Sigmoid colon (tissue), 3 donors: ENCODE data around the gene DNAJC15.

Experiments used
- CTCF ChIP-seq, 4 experiments: fragments of 450-650 bp in 3 of 4; fragments of 200-600 bp in 1 of 4; IDR thresholded peaks; one replicate each; pipeline ENCODE4 v1.5.1; 2016 to 2019; ENCODE audit warnings: antibody characterized with exemption in 4 of 4, mild to moderate bottlenecking in 3 of 4, moderate library complexity in 2 of 4
- POLR2A ChIP-seq, 2 donors: fragments of 450-650 bp; IDR thresholded peaks; one replicate each; pipeline ENCODE4 v1.6.1; 2016; ENCODE audit warnings: antibody characterized with exemption in 2 of 2, mild to moderate bottlenecking in 2 of 2, moderate library complexity in 2 of 2

DNA sequence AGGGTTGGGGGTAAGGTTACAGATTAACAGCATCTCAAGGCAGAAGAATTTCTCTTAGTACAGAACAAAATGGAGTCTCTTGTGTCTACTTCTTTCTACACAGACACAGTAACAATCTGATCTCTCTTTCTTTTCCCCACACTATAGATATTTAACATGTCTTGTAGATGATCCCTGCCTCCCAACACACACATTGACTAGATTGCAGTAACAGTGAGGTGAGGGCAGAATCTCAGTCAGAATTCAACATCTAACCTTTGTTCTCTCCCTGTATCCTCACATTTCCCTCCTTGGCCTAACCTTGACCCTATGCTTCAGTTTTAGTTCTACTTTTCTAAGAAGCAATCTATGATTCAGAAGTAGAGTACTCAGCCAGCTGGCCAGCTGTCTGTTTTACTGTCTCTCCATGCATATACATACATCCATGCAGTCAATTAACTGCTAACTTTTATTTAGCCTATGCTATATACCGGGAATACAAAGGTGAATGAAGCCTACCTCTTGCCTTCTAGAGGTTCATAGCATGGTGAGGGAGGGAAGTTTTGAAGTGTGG lies 18.1 kb downstream of the DNAJC15 start:
- TF ChIP-seq CTCF (IDR thresholded peaks at IDR 0.05), result no peak
- TF ChIP-seq POLR2A (IDR thresholded peaks at IDR 0.05), result no peak
